GM10266 (cell line): Measurements from ENCODE around the gene HDAC1.
"Not testable (repeated sequence)": the region's sequence is repeated elsewhere in the genome, so short reads cannot be mapped to it uniquely, and the experiment has no call there.

Experiments
- DNase-seq: peaks from one replicate; pipeline ENCODE4 v3.0.0; 2012; ENCODE audit errors: extremely low spot score
- CTCF ChIP-seq: IDR thresholded peaks from 2 replicates; pipeline ENCODE4 v1.5.1; 2012; ENCODE audit warnings: mild to moderate bottlenecking, low read depth; ENCODE audit not compliant: control insufficient read depth, insufficient read depth; ENCODE audit errors: missing control alignments

HDAC1 gene

GRCh38 chr1:32352239-32352745 lies 60.4 kb downstream of the HDAC1 start:
- no peak for TF ChIP-seq CTCF
- no peak for DNase-seq

DNA sequence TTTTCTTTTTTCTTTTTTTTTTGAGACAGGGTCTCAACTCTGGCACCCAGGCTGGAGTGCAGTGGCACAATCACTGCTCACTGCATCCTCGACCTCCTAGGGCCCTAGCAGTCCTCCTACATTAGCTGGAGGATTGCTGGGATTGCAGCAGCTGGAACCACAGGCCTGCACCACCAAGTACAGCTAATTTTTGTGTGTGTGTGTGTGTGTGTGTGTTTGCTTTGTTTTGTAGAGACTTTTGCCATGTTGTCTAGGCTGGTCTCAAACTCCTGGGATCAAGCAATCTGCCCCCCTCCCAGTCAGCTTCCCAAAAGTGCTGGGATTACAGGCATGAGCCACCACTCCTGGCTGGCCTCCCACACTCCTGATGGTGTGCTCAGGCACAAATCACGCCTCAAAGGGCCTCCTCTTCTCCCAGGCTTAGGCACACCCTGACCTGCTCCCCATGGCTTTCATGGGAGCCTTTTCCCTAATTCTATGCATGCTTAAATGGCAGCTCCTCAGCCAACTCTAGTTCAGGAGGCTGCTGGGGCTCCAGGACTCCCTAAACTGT lies 61.0 kb downstream of the HDAC1 start:
- no peak for DNase-seq

GRCh38 chr1:32353431-32353830 lies 61.5 kb downstream of the HDAC1 start:
- DNase-seq, result no peak
- no peak for TF ChIP-seq CTCF

More for the DNA sequence above, 61.0 kb downstream of the HDAC1 start:
- TF ChIP-seq CTCF, result no peak

GRCh38 chr1:32353886-32354570 lies 62.1 kb downstream of the HDAC1 start:
- no peak for DNase-seq
- TF ChIP-seq CTCF, result no peak

DNA sequence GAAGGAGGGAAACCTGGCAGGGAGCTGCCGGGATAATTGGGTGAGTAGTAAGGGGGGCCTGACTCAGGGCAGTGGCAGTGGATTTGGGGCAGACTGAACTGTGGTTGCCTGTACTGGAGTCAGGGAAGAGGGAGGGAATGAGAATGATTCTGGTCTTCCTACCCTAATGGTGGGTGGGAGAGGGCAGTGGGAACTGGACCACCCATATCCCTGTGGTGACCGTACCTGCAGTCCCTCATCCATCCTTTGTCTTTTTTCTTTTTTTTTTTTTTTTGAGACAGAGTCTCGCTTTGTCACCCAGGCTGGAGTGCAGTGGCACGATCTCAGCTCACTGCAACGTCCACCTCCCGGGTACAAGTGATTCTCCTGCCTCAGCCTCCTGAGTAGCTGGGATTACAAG lies 63.9 kb downstream of the HDAC1 start:
- DNase-seq, result not testable (repeated sequence)

GRCh38 chr1:32356478-32356877 lies 64.6 kb downstream of the HDAC1 start:
- DNase-seq, result no peak
- TF ChIP-seq CTCF, result no peak

- TF ChIP-seq CTCF, result no peak
- no peak for DNase-seq
Observed at GRCh38 chr1:32357614-32358013, 65.7 kb downstream of the HDAC1 start.

- no peak for DNase-seq
- no peak for TF ChIP-seq CTCF
Observed at GRCh38 chr1:32358435-32358834, 66.6 kb downstream of the HDAC1 start.
